Common myeloid progenitor, CD34-positive (primary cell): ENCODE data around the gene SLC4A11.

Experiments used
- CTCF ChIA-PET: fragments of 350-600 bp; sonication (Branson Sonifier 250); formaldehyde crosslinking; loops from one replicate; lab custom pipeline; 2021; ENCODE audit warnings: antibody characterized with exemption; lab: Charles Lee
- POLR2A ChIA-PET: fragments of 350-600 bp; sonication (Branson Sonifier 250); formaldehyde crosslinking; loops from one replicate; lab custom pipeline; 2021; ENCODE audit warnings: antibody characterized with exemption; lab: Charles Lee
- DNase-seq, 3 donors: peaks; one replicate each; pipeline versions ENCODE4 v3.0.0 to v3.0.0-alpha.2; 2013
- H3K27ac ChIP-seq, 2 experiments: 1 replicate in 1 of 2; 2 replicates in 1 of 2; pipeline ENCODE4 v1.7.0; 2013; ENCODE audit warnings: inconsistent platforms in 2 of 2, low read length in 2 of 2, mild to moderate bottlenecking in 2 of 2, low read depth in 1 of 2, moderate library complexity in 1 of 2; ENCODE audit not compliant: severe bottlenecking in 2 of 2, insufficient read depth in 1 of 2, poor library complexity in 1 of 2
- H3K27me3 ChIP-seq, 5 experiments: replicated peaks in 2 of 5; 1 replicate in 3 of 5; 2 replicates in 2 of 5; pipeline versions ENCODE4 v1.6.1 to v1.7.0; 2013; ENCODE audit warnings: low read length in 4 of 5, mild to moderate bottlenecking in 2 of 5, moderate library complexity in 2 of 5, inconsistent platforms in 1 of 5; ENCODE audit not compliant: insufficient read depth in 5 of 5, control insufficient read depth in 4 of 5
- H3K36me3 ChIP-seq, 4 experiments: 1 replicate in 2 of 4; 2 replicates in 2 of 4; pipeline versions ENCODE4 v1.6.1 to v1.7.0; 2013; ENCODE audit warnings: low read length in 3 of 4, control low read depth in 1 of 4, mild to moderate bottlenecking in 1 of 4; ENCODE audit not compliant: control insufficient read depth in 4 of 4, insufficient read depth in 4 of 4
- H3K4me1 ChIP-seq, 4 experiments: 1 replicate in 3 of 4; 2 replicates in 1 of 4; pipeline versions ENCODE4 v1.6.1 to v1.7.1; 2013; ENCODE audit warnings: low read length in 3 of 4, mild to moderate bottlenecking in 3 of 4, control low read depth in 1 of 4, inconsistent platforms in 1 of 4, moderate library complexity in 1 of 4; ENCODE audit not compliant: control insufficient read depth in 4 of 4, insufficient read depth in 4 of 4; ENCODE audit errors: control extremely low read depth in 1 of 4
- H3K4me3 ChIP-seq, 7 experiments: 1 replicate in 4 of 7; 2 replicates in 3 of 7; pipeline versions ENCODE4 v1.5.1 to v1.7.0; 2013; ENCODE audit warnings: mild to moderate bottlenecking in 7 of 7, low read length in 6 of 7, moderate library complexity in 6 of 7, inconsistent platforms in 2 of 7, low read depth in 2 of 7, control low read depth in 1 of 7; ENCODE audit not compliant: insufficient read depth in 4 of 7, control insufficient read depth in 1 of 7; ENCODE audit errors: extremely low read depth in 1 of 7
- H3K9me3 ChIP-seq, 5 experiments: 1 replicate in 4 of 5; 2 replicates in 1 of 5; pipeline versions ENCODE4 v1.6.1 to v1.7.1; 2013; ENCODE audit warnings: low read length in 4 of 5, mild to moderate bottlenecking in 2 of 5, inconsistent platforms in 1 of 5, low read depth in 1 of 5, moderate library complexity in 1 of 5; ENCODE audit not compliant: control insufficient read depth in 4 of 5, insufficient read depth in 2 of 5; ENCODE audit errors: control extremely low read depth in 1 of 5
- whole genome bisulfite sequencing: methylation state at CpG from one replicate; pipeline ENCODE4 v1.1.5; 2013; ENCODE audit not compliant: insufficient coverage; 5-methylcytosine and 5-hydroxymethylcytosine counted together

The SLC4A11 gene

GRCh38 chr20:3242172-3242692 is 3.2 kb upstream of the SLC4A11 start:
- ChIA-PET POLR2A (interaction anchor here (0.6 kb wide), 1 partner anchor 125 kb away, joined by 4 read pairs; no protein-coding TSS in a partner anchor), CTCF (interaction anchor here (0.7 kb wide), 1 partner anchor 72 kb away, joined by 3 read pairs; no protein-coding TSS in a partner anchor)
- Histone ChIP-seq H3K4me3 (no peak overlapping the region), H3K4me1 (peaks cover 0 to 25% (median 22%) of the 10 kb centered on the region in 4 experiments), H3K27me3 (peaks cover 0 to 73% (median 30%) of the 10 kb centered on the region in 5 experiments), H3K9me3 (no peaks in the 10 kb centered on the region), H3K36me3 (no peaks in the 10 kb centered on the region), H3K27ac (no peak overlapping the region)
- 87% methylated on average over 3 of the region's 6 CpGs for WGBS
- no peak for DNase-seq

- no peak for DNase-seq
- ChIA-PET CTCF (no interaction called here), POLR2A (no interaction called here)
- Histone ChIP-seq H3K4me3 (no peak overlapping the region), H3K27ac (no peak overlapping the region), H3K4me1 (peaks cover 0 to 25% (median 22%) of the 10 kb centered on the region in 4 experiments), H3K27me3 (peaks cover 0 to 80% (median 35%) of the 10 kb centered on the region in 5 experiments), H3K9me3 (no peaks in the 10 kb centered on the region), H3K36me3 (no peaks in the 10 kb centered on the region)
- WGBS: 88% methylated on average over 12 of the region's 15 CpGs
Measured at GRCh38 chr20:3240776-3241363, 1.9 kb upstream of the SLC4A11 start.

- ChIA-PET POLR2A (interaction anchor here (1.4 kb wide), 1 partner anchor 17 kb away, joined by 4 read pairs; no protein-coding TSS in a partner anchor), CTCF (interaction anchor here (0.9 to 2.1 kb wide), 3 partner anchors 17 to 23 kb away, joined by 3 to 5 read pairs (median 3); no protein-coding TSS in a partner anchor)
- H3K27ac ChIP-seq: no peak overlapping the region
- H3K9me3 ChIP-seq: no peaks in the 10 kb centered on the region
- no peaks in the 10 kb centered on the region for H3K36me3 ChIP-seq
- peaks cover 0 to 25% (median 22%) of the 10 kb centered on the region in 4 experiments for H3K4me1 ChIP-seq
- H3K4me3 ChIP-seq: peak overlapping the region; percentile 23 to 73 (median 64)
- 15% methylated on average over 53 of the region's 54 CpGs for WGBS
- peak in 1 of 3 donors; percentile 48 for DNase-seq
- H3K27me3 ChIP-seq: peaks cover 0 to 87% (median 36%) of the 10 kb centered on the region in 5 experiments
Measured at GRCh38 chr20:3239867-3240775, 1.1 kb upstream of the SLC4A11 start.

GRCh38 chr20:3238616-3239025 is 369 bp downstream of the SLC4A11 start:
- Histone ChIP-seq H3K4me3 (peak overlapping the region; percentile 40 to 73 (median 64)), H3K9me3 (no peaks in the 10 kb centered on the region), H3K27me3 (peaks cover 0 to 80% (median 32%) of the 10 kb centered on the region in 5 experiments), H3K4me1 (peaks cover 0 to 25% (median 22%) of the 10 kb centered on the region in 4 experiments), H3K36me3 (no peaks in the 10 kb centered on the region), H3K27ac (no peak overlapping the region)
- DNase-seq: peak in 2 of 3 donors; percentile 59 to 67
- 0% methylated on average over 38 of the region's 48 CpGs for WGBS
- POLR2A ChIA-PET: interaction anchor here (1.4 kb wide), 1 partner anchor 16 kb away, joined by 4 read pairs; no protein-coding TSS in a partner anchor
- CTCF ChIA-PET: interaction anchor here (1.7 to 2.1 kb wide), 2 partner anchors 15 to 20 kb away, joined by 3 to 5 read pairs; no protein-coding TSS in a partner anchor

- Histone ChIP-seq H3K4me3 (peak overlapping the region; percentile 13 to 73 (median 64)), H3K9me3 (no peaks in the 10 kb centered on the region), H3K27ac (no peak overlapping the region), H3K27me3 (peaks cover 0 to 77% (median 32%) of the 10 kb centered on the region in 5 experiments), H3K36me3 (no peaks in the 10 kb centered on the region), H3K4me1 (peaks cover 0 to 25% (median 22%) of the 10 kb centered on the region in 4 experiments)
- ChIA-PET POLR2A (no interaction called here), CTCF (no interaction called here)
- WGBS: 2% methylated on average over 35 of the region's 59 CpGs
- DNase-seq: peak in 1 of 3 donors; percentile 50
Measured at GRCh38 chr20:3237958-3238615, 903 bp downstream of the SLC4A11 start.
